ENCODE data around the gene PCDHGA10. TPM values are rescaled to one million over a fixed set of nuclear protein-coding genes. Genes with fewer than 3 reads are reported as not detected.
A peak's percentile ranks its signal among the peaks of the same experiment; 100 is the strongest.
"Not testable (repeated sequence)": the region's sequence is repeated elsewhere in the genome, so short reads cannot be mapped to it uniquely, and the experiment has no call there.

PCDHGA10 gene
- total and polyA plus RNA-seq, 7 donors, result 0.27 to 3.9 (median 0.86) TPM

- no peak for TF ChIP-seq CTCF (IDR thresholded peaks at IDR 0.05)
- H3K27ac ChIP-seq, result no peak overlapping the region
- H3K36me3 ChIP-seq (ENCODE audit: insufficient read depth in 1 of 2, low read depth in 1 of 2), result no peaks in the 10 kb centered on the region
- H3K9me3 ChIP-seq, result peaks cover 4% of the 10 kb centered on the region
- 36 to 42% (median 39%) methylated on average over 22 of the region's 22 CpGs for WGBS, 3 donors
- no peak for DNase-seq
- intact Hi-C loops (cut with DNase I), result no loop called here
- peaks cover 0 to 38% (median 17%) of the 10 kb centered on the region in 3 donors for H3K27me3 ChIP-seq (ENCODE audit: insufficient read depth in 3 of 3, low read length in 2 of 3)
- H3K4me1 ChIP-seq, result peaks cover 4% of the 10 kb centered on the region
- H3K4me3 ChIP-seq, result peak overlapping the region; percentile 47
- no peak for ATAC-seq
These were observed 9.4 kb upstream of the PCDHGA10 start for GRCh38 chr5:141403387-141403786.

GRCh38 chr5:141407790-141408505 is 4.8 kb upstream of the PCDHGA10 start, which contains the start of gene PCDHGB6:
TSS of gene PCDHGB6 (plus strand) at chr5:141408021. CDS start at chr5:141408203, 182 bp downstream.
- H3K9me3 ChIP-seq; H3K4me1 ChIP-seq; intact Hi-C loops (cut with DNase I); H3K36me3 ChIP-seq (ENCODE audit: insufficient read depth in 1 of 2, low read depth in 1 of 2): not testable (repeated sequence)
- 9 to 16% (median 13%) methylated on average over 43 to 51 of the region's 51 CpGs for WGBS, 3 donors
- TF ChIP-seq CTCF (IDR thresholded peaks at IDR 0.05), result peak; percentile 70
- H3K4me3 ChIP-seq, result peak within 1 kb of the TSS; percentile 62
- peaks cover 0 to 19% (median 8%) of the 10 kb centered on the region in 3 donors for H3K27me3 ChIP-seq (ENCODE audit: insufficient read depth in 3 of 3, low read length in 2 of 3)
- peak; percentile 80 to 89 (median 86) for ATAC-seq
- peak within 1 kb of the TSS; percentile 51 for H3K27ac ChIP-seq
- peak; percentile 50 to 72 for DNase-seq

- Histone ChIP-seq H3K9me3 (peaks cover 7% of the 10 kb centered on the region), H3K4me1 (no peaks in the 10 kb centered on the region), H3K27ac (no peak overlapping the region), H3K27me3 (ENCODE audit: insufficient read depth in 3 of 3, low read length in 2 of 3) (peaks cover 0 to 18% (median 2%) of the 10 kb centered on the region in 3 donors), H3K36me3 (ENCODE audit: insufficient read depth in 1 of 2, low read depth in 1 of 2) (no peaks in the 10 kb centered on the region), H3K4me3 (peak overlapping the region; percentile 62)
- TF ChIP-seq CTCF (IDR thresholded peaks at IDR 0.05), result no peak
- no peak for DNase-seq
- ATAC-seq, result no peak
- intact Hi-C loops (cut with DNase I), result no loop called here
- 33 to 39% (median 39%) methylated on average over 64 of the region's 64 CpGs for WGBS, 3 donors
These were observed 3.0 kb upstream of the PCDHGA10 start for GRCh38 chr5:141409598-141410306.

GRCh38 chr5:141411575-141411974 is 1.2 kb upstream of the PCDHGA10 start:
- peaks cover 7% of the 10 kb centered on the region for H3K9me3 ChIP-seq
- intact Hi-C loops (cut with DNase I), result no loop called here
- no peak for TF ChIP-seq CTCF (IDR thresholded peaks at IDR 0.05)

More at GRCh38 chr5:141411575-141411974, 1.2 kb upstream of the PCDHGA10 start:
- Histone ChIP-seq H3K27me3 (ENCODE audit: insufficient read depth in 3 of 3, low read length in 2 of 3) (peaks cover 0 to 22% (median 0%) of the 10 kb centered on the region in 3 donors), H3K36me3 (ENCODE audit: insufficient read depth in 1 of 2, low read depth in 1 of 2) (no peaks in the 10 kb centered on the region), H3K4me1 (no peaks in the 10 kb centered on the region), H3K4me3 (peak overlapping the region; percentile 62), H3K27ac (no peak overlapping the region)
- no peak for ATAC-seq
- no peak for DNase-seq
- WGBS, 3 donors, result 69 to 74% (median 69%) methylated on average over 3 of the region's 3 CpGs
